PC-3 (cell line): ENCODE measurements around the gene MARF1. TPM values are rescaled to one million over a fixed set of nuclear protein-coding genes. Genes with fewer than 3 reads are reported as not detected.

Experiments
- ATAC-seq: fragments of 200-7000 bp; cut with Tn5 transposase; 2 replicates; pipeline ENCODE4 v1.9.1; 2020; ENCODE audit warnings: mild to moderate bottlenecking, moderate library complexity
- BruUV-seq: library from RNA; stranded (reverse); fragments of 400-500 nt; replicated peaks from 2 replicates; lab custom pipeline; 2021; lab: Mats Ljungman, UMichigan
- CTCF ChIA-PET: fragments of 300-600 bp; sonication (Branson Sonifier 250); formaldehyde crosslinking; loops from one replicate; lab custom pipeline; 2022; ENCODE audit warnings: antibody characterized with exemption; lab: Charles Lee
- POLR2A ChIA-PET: fragments of 300-600 bp; sonication (Branson Sonifier 250); formaldehyde crosslinking; loops from one replicate; lab custom pipeline; 2022; ENCODE audit warnings: antibody characterized with exemption; ENCODE audit not compliant: unreplicated experiment; lab: Charles Lee
- DNase-seq: peaks from one replicate; pipeline ENCODE4 v3.0.0-alpha.2; 2015
- H2AFZ ChIP-seq: fragments of 300-600 bp; sonication (generic); 2 replicates; pipeline ENCODE4 v1.6.0; 2016; ENCODE audit warnings: antibody characterized with exemption, low read length
- H3F3A ChIP-seq: fragments of 300-600 bp; sonication (generic); one replicate; pipeline ENCODE4 v1.6.0; 2017; ENCODE audit warnings: antibody characterized with exemption, low read length, control low read depth, mild to moderate bottlenecking; ENCODE audit not compliant: unreplicated experiment
- H3K27ac ChIP-seq: fragments of 300-600 bp; sonication (generic); 2 replicates; pipeline ENCODE4 v1.5.1; 2016; ENCODE audit warnings: mild to moderate bottlenecking, low read length
- H3K27me3 ChIP-seq: fragments of 300-600 bp; sonication (generic); 2 replicates; pipeline ENCODE4 v1.6.1; 2016; ENCODE audit warnings: low read length, mixed read lengths
- H3K36me3 ChIP-seq: fragments of 300-600 bp; sonication (generic); 2 replicates; pipeline ENCODE4 v1.6.1; 2016; ENCODE audit warnings: low read depth, mixed run types, low read length, mixed read lengths
- H3K4me1 ChIP-seq: fragments of 300-600 bp; sonication (generic); 2 replicates; pipeline ENCODE4 v1.5.1; 2016; ENCODE audit warnings: low read length; ENCODE audit not compliant: insufficient read depth
- H3K4me2 ChIP-seq: fragments of 300-600 bp; sonication (generic); 2 replicates; pipeline ENCODE4 v1.6.0; 2016; ENCODE audit warnings: low read length
- H3K4me3 ChIP-seq: fragments of 300-600 bp; sonication (generic); 2 replicates; pipeline ENCODE4 v1.5.1; 2016; ENCODE audit warnings: mild to moderate bottlenecking, low read length, mixed read lengths
- H3K79me2 ChIP-seq: fragments of 300-600 bp; sonication (generic); 2 replicates; pipeline ENCODE4 v1.6.1; 2017; ENCODE audit warnings: low read length, mixed read lengths
- H3K9ac ChIP-seq: fragments of 300-600 bp; sonication (generic); 2 replicates; pipeline ENCODE4 v1.6.0; 2016; ENCODE audit warnings: mild to moderate bottlenecking, low read length
- H3K9me2 ChIP-seq: fragments of 300-600 bp; sonication (generic); replicated peaks from 2 replicates; pipeline ENCODE4 v1.6.1; 2016; ENCODE audit warnings: mixed run types, low read length, mixed read lengths
- H3K9me3 ChIP-seq: fragments of 300-600 bp; sonication (generic); 2 replicates; pipeline ENCODE4 v1.6.1; 2016; ENCODE audit warnings: low read length, mixed read lengths
- H4K20me1 ChIP-seq: fragments of 300-600 bp; sonication (generic); 2 replicates; pipeline ENCODE4 v1.6.1; 2016; ENCODE audit warnings: low read length, mixed read lengths
- CTCF ChIP-seq: fragments of 300-600 bp; sonication (generic); conservative IDR thresholded peaks from 2 replicates; pipeline ENCODE4 v1.5.1; 2017; ENCODE audit warnings: antibody characterized with exemption, low read depth, mild to moderate bottlenecking, low read length
- EZH2 ChIP-seq: fragments of 300-600 bp; sonication (generic); IDR thresholded peaks from one replicate; pipeline ENCODE4 v1.6.1; 2017; ENCODE audit warnings: antibody characterized with exemption, mild to moderate bottlenecking, low read length; ENCODE audit not compliant: unreplicated experiment
- EZH2phosphoT487 ChIP-seq: fragments of 300-600 bp; sonication (generic); IDR thresholded peaks from 2 replicates; pipeline ENCODE4 v1.6.1; 2018; ENCODE audit warnings: mild to moderate bottlenecking, antibody characterized with exemption, low read length, borderline replicate concordance
- intact Hi-C: fragments of 100-400 bp; cut with micrococcal nuclease; formaldehyde crosslinking; loops from 2 replicates; pipeline ENCODE4 v1.9.0; 2023
- total RNA-seq: library from RNA; depleted of rRNA; stranded (reverse); fragments of >200 nt; gene quantifications from 2 replicates; pipeline ENCODE4 v1.2.3, GENCODE V29; 2014

MARF1 gene
- total RNA-seq, 1 experiment from 2014 or later = 6.7 TPM

DNA sequence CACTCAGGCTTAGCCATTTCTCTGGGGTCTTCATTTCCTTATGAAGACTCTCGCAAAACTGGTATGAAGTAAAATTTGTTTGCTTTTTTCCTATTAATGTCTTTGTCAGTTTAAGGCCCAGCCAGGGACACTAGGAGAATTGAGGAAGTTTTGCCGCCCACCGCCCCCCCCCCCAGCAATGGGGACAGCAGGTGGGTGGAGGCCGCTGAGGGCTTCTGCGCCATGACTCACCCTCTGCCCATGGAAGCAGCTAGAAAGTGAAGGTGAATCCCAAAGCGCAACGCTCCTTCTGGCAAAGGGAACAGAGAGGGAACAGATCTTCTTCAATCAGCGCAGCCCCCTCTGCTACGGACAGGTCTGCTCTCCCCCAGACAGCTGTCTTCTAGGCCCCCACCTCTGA, 49.7 kb downstream of the MARF1 start:
- no peaks in the 10 kb centered on the region; the same call in 1 of the 2 replicates for H3K36me3 ChIP-seq
- no TSS peak for BruUV-seq
- H3K9ac ChIP-seq = no peak overlapping the region
- H2AFZ ChIP-seq = no peak overlapping the region
- no peak for DNase-seq
- no peaks in the 10 kb centered on the region for H3K9me3 ChIP-seq
- ChIA-PET CTCF (no interaction called here), POLR2A (no interaction called here)
- TF ChIP-seq EZH2 (no peak), CTCF (no peak), EZH2phosphoT487 (no peak)
- H3F3A ChIP-seq = no peaks in the 10 kb centered on the region
- H3K27ac ChIP-seq = no peak overlapping the region
- no peak overlapping the region for H3K4me2 ChIP-seq
- H3K9me2 ChIP-seq = no peaks in the 10 kb centered on the region
- no peak overlapping the region for H3K4me3 ChIP-seq
- peaks cover 11% of the 10 kb centered on the region for H3K4me1 ChIP-seq
- ATAC-seq = no peak
- H3K79me2 ChIP-seq = no peaks in the 10 kb centered on the region
- H3K27me3 ChIP-seq = no peaks in the 10 kb centered on the region
- intact Hi-C loops = no loop called here
- H4K20me1 ChIP-seq = no peaks in the 10 kb centered on the region

- no peak overlapping the region for H3K4me2 ChIP-seq
- H3K9me3 ChIP-seq = no peaks in the 10 kb centered on the region
- intact Hi-C loops = no loop called here
- H3K4me1 ChIP-seq = peaks cover 11% of the 10 kb centered on the region
- TF ChIP-seq EZH2 (no peak), CTCF (no peak)
- H3K36me3 ChIP-seq = no peaks in the 10 kb centered on the region; the same call in 1 of the 2 replicates
- ChIA-PET CTCF (no interaction called here), POLR2A (no interaction called here)
- no TSS peak for BruUV-seq
- ATAC-seq = no peak
- H3K27ac ChIP-seq = no peak overlapping the region
- no peak overlapping the region for H3K4me3 ChIP-seq
- no peaks in the 10 kb centered on the region for H3K27me3 ChIP-seq
- no peaks in the 10 kb centered on the region for H3K9me2 ChIP-seq
- no peaks in the 10 kb centered on the region for H4K20me1 ChIP-seq
- no peaks in the 10 kb centered on the region for H3F3A ChIP-seq
- H2AFZ ChIP-seq = no peak overlapping the region
- H3K79me2 ChIP-seq = no peaks in the 10 kb centered on the region
- H3K9ac ChIP-seq = no peak overlapping the region
- DNase-seq = no peak
Measured at GRCh38 chr16:15592324-15592723, 50.6 kb downstream of the MARF1 start.

DNA sequence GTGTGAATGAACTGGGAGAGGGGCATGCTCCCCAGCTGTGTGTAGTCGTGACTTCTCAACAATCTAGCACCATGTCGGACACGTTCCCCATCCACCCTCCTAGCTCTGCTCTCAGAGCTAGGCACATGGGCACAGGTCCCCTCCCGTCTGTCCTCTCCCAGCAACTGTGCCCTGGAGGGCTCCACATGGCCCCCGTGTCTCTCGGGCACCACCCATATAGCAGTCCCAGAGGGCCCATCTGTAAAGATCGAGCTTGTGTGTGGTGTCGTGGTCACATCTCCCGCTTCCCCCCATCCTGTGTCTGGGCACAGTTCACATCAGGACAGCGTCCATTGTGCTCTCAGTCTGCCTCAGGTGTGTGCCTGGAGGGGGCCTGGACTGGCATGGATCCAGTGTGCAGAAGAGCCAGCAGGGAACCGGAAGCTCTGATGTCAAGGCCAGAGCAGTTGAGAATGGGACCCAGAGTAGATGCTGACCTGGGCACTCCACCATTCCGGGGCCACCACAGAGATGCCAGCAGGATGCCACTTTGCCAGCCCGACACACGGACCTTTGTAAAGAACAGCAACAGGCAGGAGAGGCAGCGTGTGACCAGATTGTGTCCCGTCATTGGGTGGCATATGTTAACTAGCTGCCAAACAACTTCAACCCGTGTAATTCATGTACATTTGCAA, 55.7 kb downstream of the MARF1 start:
- Histone ChIP-seq H3K27me3 (no peaks in the 10 kb centered on the region), H3K4me2 (no peak overlapping the region), H3K4me1 (peaks cover 11% of the 10 kb centered on the region), H3K4me3 (no peak overlapping the region), H3K9me2 (no peaks in the 10 kb centered on the region), H2AFZ (no peak overlapping the region), H4K20me1 (no peaks in the 10 kb centered on the region), H3K36me3 (no peaks in the 10 kb centered on the region), H3K9me3 (no peaks in the 10 kb centered on the region), H3K9ac (no peak overlapping the region), H3K79me2 (no peaks in the 10 kb centered on the region), H3F3A (no peaks in the 10 kb centered on the region), H3K27ac (no peak overlapping the region)
- no TSS peak for BruUV-seq
- CTCF ChIA-PET = no interaction called here
- TF ChIP-seq EZH2 (no peak), EZH2phosphoT487 (no peak), CTCF (no peak)
- ATAC-seq (no peak), DNase-seq (no peak)
- intact Hi-C loops = no loop called here
- POLR2A ChIA-PET = no interaction called here
